CD14-positive monocyte (primary cell): ENCODE data around the gene PRL. TPM values are rescaled to one million over a fixed set of nuclear protein-coding genes. Genes with fewer than 3 reads are reported as not detected.

Source experiments
- DNase-seq, 3 donors: peaks; one replicate each; pipeline ENCODE4 v3.0.0-alpha.2; 2011 to 2022
- H2AFZ ChIP-seq: 2 replicates; pipeline ENCODE4 v1.6.0; 2012; ENCODE audit warnings: mild to moderate bottlenecking, low read depth, low read length, inconsistent platforms; ENCODE audit not compliant: insufficient read depth, poor library complexity, severe bottlenecking
- H3K27ac ChIP-seq, 2 donors: 1 replicate in 1 of 2; 2 replicates in 1 of 2; pipeline ENCODE4 v1.5.1; 2012 to 2013; ENCODE audit warnings: low read length in 2 of 2, control low read depth in 1 of 2, inconsistent platforms in 1 of 2, low read depth in 1 of 2, mild to moderate bottlenecking in 1 of 2
- H3K27me3 ChIP-seq, 2 donors: one replicate each; pipeline versions ENCODE4 v1.6.0 to v1.6.1; 2011 to 2013; ENCODE audit warnings: low read length in 2 of 2; ENCODE audit not compliant: control insufficient read depth in 2 of 2, insufficient read depth in 2 of 2
- H3K36me3 ChIP-seq, 2 donors: replicated peaks in 1 of 2; 1 replicate in 1 of 2; 2 replicates in 1 of 2; pipeline versions ENCODE4 v1.5.1 to v1.6.1; 2012 to 2013; ENCODE audit warnings: low read length in 2 of 2, control low read depth in 1 of 2, inconsistent platforms in 1 of 2, mild to moderate bottlenecking in 1 of 2; ENCODE audit not compliant: insufficient read depth in 2 of 2, control insufficient read depth in 1 of 2
- H3K4me1 ChIP-seq, 2 donors: 1 replicate in 1 of 2; 2 replicates in 1 of 2; pipeline versions ENCODE4 v1.5.1 to v1.6.1; 2012 to 2013; ENCODE audit warnings: low read length in 2 of 2, control low read depth in 1 of 2, inconsistent platforms in 1 of 2, mild to moderate bottlenecking in 1 of 2, moderate library complexity in 1 of 2; ENCODE audit not compliant: insufficient read depth in 2 of 2, control insufficient read depth in 1 of 2
- H3K4me2 ChIP-seq: replicated peaks from 2 replicates; pipeline ENCODE3; 2012; ENCODE audit warnings: low read length, moderate library complexity, mild to moderate bottlenecking; ENCODE audit not compliant: poor library complexity, severe bottlenecking; ENCODE audit errors: extremely low read depth
- H3K4me3 ChIP-seq, 3 experiments: fragments of 200-600 bp in 1 of 3; sonication (generic) in 1 of 3; replicated peaks in 1 of 3; 1 replicate in 2 of 3; 2 replicates in 1 of 3; pipeline ENCODE4 v1.5.1; 2011 to 2013; ENCODE audit warnings: low read length in 3 of 3, mild to moderate bottlenecking in 3 of 3, control low read depth in 2 of 3, low read depth in 2 of 3, inconsistent platforms in 1 of 3, moderate library complexity in 1 of 3
- H3K79me2 ChIP-seq: 2 replicates; pipeline ENCODE4 v1.6.0; 2012; ENCODE audit warnings: mild to moderate bottlenecking, control low read depth, inconsistent platforms, low read length, moderate library complexity; ENCODE audit not compliant: insufficient read depth
- H3K9ac ChIP-seq: 2 replicates; pipeline ENCODE4 v1.6.0; 2017; ENCODE audit warnings: low read length, mild to moderate bottlenecking; ENCODE audit not compliant: insufficient read depth, poor library complexity, severe bottlenecking
- H3K9me3 ChIP-seq, 2 donors: replicated peaks in 1 of 2; 1 replicate in 1 of 2; 2 replicates in 1 of 2; pipeline versions ENCODE4 v1.5.1 to v1.6.1; 2012 to 2013; ENCODE audit warnings: low read length in 2 of 2, control low read depth in 1 of 2; ENCODE audit not compliant: control insufficient read depth in 1 of 2, insufficient read depth in 1 of 2
- H4K20me1 ChIP-seq: 2 replicates; pipeline ENCODE4 v1.6.0; 2012; ENCODE audit warnings: mild to moderate bottlenecking, low read length, control low read depth, moderate library complexity; ENCODE audit not compliant: insufficient read depth
- H3K27ac Mint-ChIP-seq, 7 donors: one replicate each; pipeline ENCODE4 v1.8.0; 2020; ENCODE audit warnings: mild to moderate bottlenecking in 7 of 7, mixed read lengths in 7 of 7, moderate library complexity in 6 of 7, inconsistent platforms in 2 of 7
- H3K27me3 Mint-ChIP-seq, 3 donors: one replicate each; pipeline ENCODE4 v1.8.0; 2021 to 2022; ENCODE audit warnings: low read depth in 3 of 3, mild to moderate bottlenecking in 3 of 3, mixed read lengths in 3 of 3, moderate library complexity in 3 of 3, inconsistent platforms in 1 of 3
- H3K36me3 Mint-ChIP-seq, 2 donors: one replicate each; pipeline ENCODE4 v1.8.0; 2020; ENCODE audit warnings: mixed read lengths in 2 of 2, inconsistent platforms in 1 of 2, mild to moderate bottlenecking in 1 of 2
- H3K4me1 Mint-ChIP-seq: one replicate; pipeline ENCODE4 v1.8.0; 2020; ENCODE audit warnings: mild to moderate bottlenecking, mixed read lengths
- H3K4me3 Mint-ChIP-seq, 2 donors: one replicate each; pipeline ENCODE4 v1.8.0; 2020; ENCODE audit warnings: mild to moderate bottlenecking in 2 of 2, mixed read lengths in 2 of 2, moderate library complexity in 1 of 2
- H3K9me3 Mint-ChIP-seq, 7 donors: one replicate each; pipeline ENCODE4 v1.8.0; 2020 to 2022; ENCODE audit warnings: mixed read lengths in 7 of 7, mild to moderate bottlenecking in 6 of 7, moderate library complexity in 6 of 7, inconsistent platforms in 2 of 7
- CTCF ChIP-seq: fragments of 200-600 bp; IDR thresholded peaks from one replicate; pipeline ENCODE4 v1.8.0; 2022; ENCODE audit warnings: antibody characterized with exemption, mild to moderate bottlenecking
- WGBS: methylation state at CpG from one replicate; pipeline ENCODE4 v1.1.5; 2013; ENCODE audit warnings: missing lambda C conversion rate; ENCODE audit not compliant: insufficient coverage; 5-methylcytosine and 5-hydroxymethylcytosine counted together
- intact Hi-C, 2 donors: fragments of 100-400 bp; cut with micrococcal nuclease; formaldehyde crosslinking; loops; one replicate each; pipeline versions ENCODE4 v1.15.0 to v1.15.1; 2023
- polyA minus RNA-seq: library from RNA; depleted of rRNA, polyadenylated mRNA; stranded (reverse); fragments of >200 nt; gene quantifications from 2 replicates; pipeline ENCODE4 v1.2.3, GENCODE V29; 2012
- polyA plus RNA-seq, 3 donors: library from polyadenylated mRNA; depleted of rRNA in 1 of 3; unstranded in 2 of 3; stranded (reverse) in 1 of 3; fragments of 300-500 nt in 2 of 3; fragments of >200 nt in 1 of 3; fragmentation: Illumina TruSeq in 2 of 3; gene quantifications; 1 replicate in 2 of 3; 2 replicates in 1 of 3; pipeline ENCODE4 v1.2.3, GENCODE V29; 2012 to 2021
- total RNA-seq, 12 experiments: library from RNA in 1 of 12; stranded (reverse) in 1 of 12; fragments of 120-200 nt in 1 of 12; gene quantifications; one replicate each; pipeline ENCODE4 v1.2.4 and lab custom pipeline; 2013 to 2026; ENCODE audit warnings: mixed read lengths in 6 of 12, inconsistent platforms in 1 of 12

Gene PRL
- 0.06 TPM for total RNA-seq (2013)
- polyA plus RNA-seq (under 1 TPM in 2 of 3 donors, not detected in 1; 0.13 to 0.42 TPM), polyA minus RNA-seq (not detected in 2 replicates), total RNA-seq (lab: John Stamatoyannopoulos, UW) (0 to 1.3 (median 0.06) reads per million in 11 experiments)

GRCh38 chr6:22296936-22297335 lies at the start of gene PRL:
PRL (minus strand) TSS chr6:22297036; CDS start chr6:22296982, 54 bp downstream.
- Histone ChIP-seq H3K27ac (no peak within 1 kb of the TSS), H3K36me3 (no peaks in the 10 kb centered on the region), H2AFZ (no peak within 1 kb of the TSS), H4K20me1 (no peaks in the 10 kb centered on the region), H3K4me1 (no peaks in the 10 kb centered on the region), H3K27me3 (no peaks in the 10 kb centered on the region), H3K79me2 (no peaks in the 10 kb centered on the region), H3K4me3 (no peak within 1 kb of the TSS), H3K4me2 (no peak within 1 kb of the TSS), H3K9me3 (peaks cover 0 to 5% of the 10 kb centered on the region in 2 donors), H3K9ac (no peak within 1 kb of the TSS)
- WGBS, result 100% methylated on average over 1 of the region's 6 CpGs
- no peak within 1 kb of the TSS for H3K4me3 Mint-ChIP-seq
- peaks cover 0 to 11% (median 4%) of the 10 kb centered on the region in 7 donors for H3K9me3 Mint-ChIP-seq
- no peaks in the 10 kb centered on the region for H3K4me1 Mint-ChIP-seq
- H3K27me3 Mint-ChIP-seq, result no peaks in the 10 kb centered on the region
- no peaks in the 10 kb centered on the region for H3K36me3 Mint-ChIP-seq
- DNase-seq, result no peak
- H3K27ac Mint-ChIP-seq, result no peak within 1 kb of the TSS
- TF ChIP-seq CTCF, result no peak
- intact Hi-C loops, result no loop called here

GRCh38 chr6:22343864-22344263 lies 47.0 kb upstream of the PRL start:
- Histone ChIP-seq H3K27ac (no peak overlapping the region), H3K4me2 (no peak overlapping the region), H3K79me2 (no peaks in the 10 kb centered on the region), H4K20me1 (no peaks in the 10 kb centered on the region), H3K27me3 (no peaks in the 10 kb centered on the region), H3K36me3 (no peaks in the 10 kb centered on the region), H3K4me1 (no peaks in the 10 kb centered on the region), H3K4me3 (no peak overlapping the region), H3K9ac (no peak overlapping the region), H3K9me3 (no peaks in the 10 kb centered on the region), H2AFZ (no peak overlapping the region)
- TF ChIP-seq CTCF, result no peak
- peaks cover 0 to 6% (median 2%) of the 10 kb centered on the region in 7 donors for H3K9me3 Mint-ChIP-seq
- H3K36me3 Mint-ChIP-seq, result no peaks in the 10 kb centered on the region
- WGBS, result no CpG with 5 or more reads among the region's 2 CpGs
- H3K27me3 Mint-ChIP-seq, result no peaks in the 10 kb centered on the region
- no peak for DNase-seq
- no peak overlapping the region for H3K4me3 Mint-ChIP-seq
- intact Hi-C loops, result no loop called here
- H3K4me1 Mint-ChIP-seq, result no peaks in the 10 kb centered on the region
- H3K27ac Mint-ChIP-seq, result no peak overlapping the region
